Psoas muscle (tissue), 8 donors: Measurements from ENCODE around the gene ATP5F1D. TPM values are rescaled to one million over a fixed set of nuclear protein-coding genes. Genes with fewer than 3 reads are reported as not detected.
"Not testable (repeated sequence)": the region's sequence is repeated elsewhere in the genome, so short reads cannot be mapped to it uniquely, and the experiment has no call there.

Experiments used
- ATAC-seq, 4 donors: fragments of 200-7000 bp; cut with Tn5 transposase; one replicate each; pipeline ENCODE4 v1.9.1; 2020; ENCODE audit warnings: moderate library complexity in 3 of 4, mild to moderate bottlenecking in 2 of 4
- DNase-seq, 2 donors: peaks; one replicate each; pipeline ENCODE4 v3.0.0-alpha.2; 2020
- H3K27ac ChIP-seq: fragments of 200-600 bp; one replicate; pipeline ENCODE4 v1.8.0; 2022
- H3K27me3 ChIP-seq, 3 donors: fragments of 200-600 bp in 1 of 3; one replicate each; pipeline versions ENCODE4 v1.6.1 to v1.8.0; 2013 to 2022; ENCODE audit warnings: low read length in 2 of 3, mild to moderate bottlenecking in 2 of 3, moderate library complexity in 1 of 3; ENCODE audit not compliant: insufficient read depth in 3 of 3
- H3K36me3 ChIP-seq, 2 donors: fragments of 200-600 bp in 1 of 2; one replicate each; pipeline versions ENCODE4 v1.6.1 to v1.8.0; 2013 to 2022; ENCODE audit warnings: low read depth in 1 of 2, mild to moderate bottlenecking in 1 of 2, moderate library complexity in 1 of 2; ENCODE audit not compliant: insufficient read depth in 1 of 2
- H3K4me1 ChIP-seq: fragments of 200-600 bp; one replicate; pipeline ENCODE4 v1.8.0; 2022
- H3K4me3 ChIP-seq: fragments of 200-600 bp; one replicate; pipeline ENCODE4 v1.8.0; 2022; ENCODE audit warnings: mild to moderate bottlenecking
- H3K9me3 ChIP-seq: fragments of 200-600 bp; one replicate; pipeline ENCODE4 v1.8.0; 2022
- CTCF ChIP-seq: fragments of 200-600 bp; IDR thresholded peaks from one replicate; pipeline ENCODE4 v1.8.0; 2022; ENCODE audit warnings: antibody characterized with exemption
- WGBS, 3 donors: extraction: QIAGEN DNeasy Blood & Tissue Kit; methylation state at CpG; one replicate each; pipeline versions ENCODE4 v1.1.6 to v1.1.7; 2013; 5-methylcytosine and 5-hydroxymethylcytosine counted together
- intact Hi-C, 2 donors: fragments of 100-400 bp; cut with DNase I; formaldehyde crosslinking; loops; one replicate each; pipeline versions ENCODE4 v1.11.0 to v1.14.2; 2022
- polyA plus RNA-seq, 3 donors: library from polyadenylated mRNA; stranded (reverse); fragments of 200-250 nt; gene quantifications; one replicate each; pipeline ENCODE4 v1.2.3, GENCODE V29; 2013
- total RNA-seq, 4 donors: library from RNA; stranded (reverse); fragmentation: NEBNext Ultra II Directional in 2 of 4; extraction: Animal tissue kit (Norgen Biotek cat#: 25700) in 2 of 4; gene quantifications; one replicate each; pipeline versions ENCODE4 v1.2.1 to v1.2.4, GENCODE V29; 2021 to 2023
- donor health status: healthy with polysubstance abuse.
- donor health status: DM: no; HTN: no; CAD: no; lungs with moderate emphysema.
- donor health status: Bipolar disorder and iron deficiency.
- donor health status: healthy.
- donor health status: DM: yes; HTN: yes; CAD: no.
- donor health status: DM: no; HTN: no; CAD: no.
- donor health status: DM: no; HTN: no; CAD: no.
- donor health status: DM: yes; HTN: yes; CAD: no.

ATP5F1D gene
- total and polyA plus RNA-seq, 7 donors = 310 to 858 (median 509) TPM

- H3K4me3 ChIP-seq = peak overlapping the region; percentile 75
- H3K9me3 ChIP-seq = no peaks in the 10 kb centered on the region
- H3K27ac ChIP-seq = peak overlapping the region; percentile 99
- intact Hi-C loops = loop anchor here (1.0 to 5.0 kb wide), 3 partner anchors 23 to 132 kb away; no protein-coding TSS in a partner anchor
- no peaks in the 10 kb centered on the region for H3K36me3 ChIP-seq
- ATAC-seq (peak; percentile 40 to 51 (median 46)), DNase-seq (peak; percentile 92 to 97)
- H3K27me3 ChIP-seq = no peaks in the 10 kb centered on the region
- peaks cover 60% of the 10 kb centered on the region for H3K4me1 ChIP-seq
- TF ChIP-seq CTCF = peak; percentile 98
- WGBS, 3 donors = 16 to 23% (median 17%) methylated on average over 28 to 33 of the region's 33 CpGs
Observed at GRCh38 chr19:1243768-1244692, 2.5 kb downstream of the ATP5F1D start.

DNA sequence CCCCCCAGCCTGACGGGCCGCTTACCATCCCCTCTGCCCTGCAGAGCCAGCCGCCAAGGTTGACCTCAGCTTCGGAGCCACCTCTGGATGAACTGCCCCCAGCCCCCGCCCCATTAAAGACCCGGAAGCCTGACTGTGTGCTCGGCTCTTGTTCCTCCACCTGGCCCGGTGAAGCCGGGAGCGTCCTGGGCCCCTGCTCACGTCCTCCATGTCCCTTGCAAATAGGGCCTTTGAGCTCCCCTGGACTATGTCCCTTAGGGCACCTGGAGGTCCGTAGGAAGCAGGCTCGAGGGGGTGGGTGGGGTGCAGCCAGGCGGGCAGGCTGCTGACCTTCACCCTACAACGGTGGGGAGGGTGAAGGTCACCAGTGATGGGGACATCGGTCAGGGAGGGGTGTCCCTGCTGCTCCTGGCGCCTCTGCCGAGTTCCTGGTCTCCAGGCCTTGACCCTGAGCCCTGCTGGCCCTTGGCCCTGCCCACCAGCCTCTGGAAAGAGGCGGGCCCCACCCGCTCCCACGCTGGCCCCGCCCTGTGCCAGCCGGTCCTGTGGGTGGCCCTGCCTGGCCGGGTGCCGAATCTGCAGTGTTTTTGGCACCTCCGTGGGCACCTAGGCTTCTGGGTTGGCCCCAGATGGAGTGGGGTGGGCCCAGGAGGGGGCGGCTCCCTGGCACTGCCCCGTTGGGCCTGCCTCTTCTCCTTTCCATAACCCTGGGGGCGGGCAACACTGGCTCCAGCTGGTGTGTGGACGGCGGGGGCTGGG, 3.3 kb downstream of the ATP5F1D start:
- intact Hi-C loops = loop anchor here (1.0 to 5.0 kb wide), 3 partner anchors 22 to 133 kb away; no protein-coding TSS in a partner anchor
- Histone ChIP-seq H3K9me3 (no peaks in the 10 kb centered on the region), H3K27ac (peak overlapping the region; percentile 99), H3K4me1 (peaks cover 60% of the 10 kb centered on the region), H3K36me3 (peaks cover 0 to under 1% of the 10 kb centered on the region in 2 donors), H3K27me3 (no peaks in the 10 kb centered on the region), H3K4me3 (peak overlapping the region; percentile 75)
- 7 to 14% (median 9%) methylated on average over 28 to 31 of the region's 31 CpGs for WGBS, 3 donors
- peak; percentile 85 to 93 for DNase-seq
- ATAC-seq = peak; percentile 8 to 39 (median 26)
- TF ChIP-seq CTCF = no peak

DNA sequence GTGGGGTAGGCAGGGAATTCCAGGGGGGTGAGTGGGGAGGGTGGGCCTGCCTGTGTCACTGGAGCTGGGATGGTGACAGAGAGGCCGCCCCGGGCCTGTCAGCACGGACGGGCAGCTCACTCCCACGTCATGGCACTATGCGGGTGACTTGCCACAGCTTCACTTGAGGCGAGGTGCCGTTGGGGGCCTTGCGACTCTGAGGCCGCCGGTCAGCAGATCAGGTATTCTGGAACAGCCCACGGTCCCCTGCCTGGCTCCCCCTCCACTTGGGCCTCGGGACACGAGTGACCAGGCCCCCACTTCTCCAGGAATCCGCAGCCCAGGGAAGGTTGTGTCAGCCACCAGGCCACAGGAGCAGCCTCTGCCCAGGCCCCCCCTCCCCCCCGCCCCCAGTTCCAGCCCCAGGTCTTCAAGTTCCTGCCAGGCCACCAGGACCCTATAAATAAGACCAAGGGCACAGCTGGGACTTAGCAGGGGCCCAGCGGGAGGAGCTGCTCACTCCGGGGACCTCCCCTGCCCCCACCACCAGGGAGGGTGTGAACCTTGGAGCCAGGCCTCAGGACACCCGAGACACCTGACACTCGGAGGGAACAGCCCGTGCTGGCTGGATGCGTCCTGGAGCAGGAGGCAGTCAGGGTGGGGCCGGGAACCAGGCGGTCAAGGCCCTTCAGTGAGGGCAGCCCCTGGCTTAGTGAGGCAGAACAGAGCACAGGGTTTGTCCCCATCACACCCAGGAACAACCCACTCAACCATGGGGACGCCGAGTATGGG, 4.1 kb downstream of the ATP5F1D start:
- WGBS, 3 donors = 24 to 34% (median 26%) methylated on average over 25 to 26 of the region's 26 CpGs
- H3K9me3 ChIP-seq = no peaks in the 10 kb centered on the region

GRCh38 chr19:1246265-1247087, 4.9 kb downstream of the ATP5F1D start:
- peaks cover 0 to 15% of the 10 kb centered on the region in 2 donors for H3K36me3 ChIP-seq
- H3K9me3 ChIP-seq, H3K27me3 ChIP-seq, intact Hi-C loops, H3K4me3 ChIP-seq, ATAC-seq: not testable (repeated sequence)
- DNase-seq = peak; percentile 53 to 77
- peak overlapping the region; percentile 99 for H3K27ac ChIP-seq
- H3K4me1 ChIP-seq = peaks cover 50% of the 10 kb centered on the region
- 49 to 58% (median 49%) methylated on average over 26 to 27 of the region's 27 CpGs for WGBS, 3 donors

More for the DNA sequence above, 4.1 kb downstream of the ATP5F1D start:
- Histone ChIP-seq H3K27ac (peak overlapping the region; percentile 99), H3K4me3 (peak overlapping the region; percentile 75), H3K4me1 (peaks cover 58% of the 10 kb centered on the region), H3K36me3 (peaks cover 0 to 9% of the 10 kb centered on the region in 2 donors), H3K27me3 (no peaks in the 10 kb centered on the region)
- ATAC-seq (peak; percentile 45 to 58 (median 53)), DNase-seq (peak; percentile 91 to 98)
- intact Hi-C loops = loop anchor here in 1 of 2 donors (2.0 kb wide), 1 partner anchor 21 kb away; no protein-coding TSS in a partner anchor
- TF ChIP-seq CTCF = no peak
